Measurements from ENCODE around the gene BCAS3. TPM values are rescaled to one million over a fixed set of nuclear protein-coding genes. Genes with fewer than 3 reads are reported as not detected.

BCAS3 gene
- total and polyA plus RNA-seq, 10 donors = 3.7 to 56.0 (median 42.3) TPM

DNA sequence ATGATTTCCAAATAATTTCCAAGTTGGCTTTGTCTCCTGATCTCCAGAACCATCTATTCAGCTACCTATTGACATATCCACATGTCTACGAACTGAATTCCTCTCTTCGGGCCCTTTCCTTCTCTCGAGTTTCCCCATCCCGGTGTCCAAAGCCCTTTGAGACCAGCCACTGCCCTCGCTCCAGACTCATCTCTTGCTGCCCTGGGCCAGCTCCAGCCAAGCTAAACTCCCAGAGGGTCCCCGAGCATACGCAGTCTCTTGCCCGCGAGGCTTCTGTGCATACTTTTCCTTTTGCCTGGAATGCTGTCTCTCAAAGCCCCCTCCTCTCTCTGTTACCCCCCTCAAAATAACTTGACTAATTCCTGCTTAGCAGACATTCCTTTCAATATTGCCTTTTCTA is 694.8 kb downstream of the BCAS3 start:
- Histone ChIP-seq H3K27ac (no peak overlapping the region), H3K9me3 (no peaks in the 10 kb centered on the region), H3K4me3 (no peak overlapping the region), H3K4me1 (peaks cover 0 to 13% (median 10%) of the 10 kb centered on the region in 6 donors), H3K36me3 (peaks cover 0 to 21% (median 0%) of the 10 kb centered on the region in 6 donors), H3K27me3 (replicated peaks in 1 of 7) (no peaks in the 10 kb centered on the region)
- 92 to 97% (median 94%) methylated on average over 9 of the region's 9 CpGs for WGBS, 5 donors
- TF ChIP-seq POLR2AphosphoS5 (IDR thresholded peaks at IDR 0.05) (no peak), POLR2A (IDR thresholded peaks at IDR 0.05) (no peak)
- TF ChIP-seq, protein P1, sequence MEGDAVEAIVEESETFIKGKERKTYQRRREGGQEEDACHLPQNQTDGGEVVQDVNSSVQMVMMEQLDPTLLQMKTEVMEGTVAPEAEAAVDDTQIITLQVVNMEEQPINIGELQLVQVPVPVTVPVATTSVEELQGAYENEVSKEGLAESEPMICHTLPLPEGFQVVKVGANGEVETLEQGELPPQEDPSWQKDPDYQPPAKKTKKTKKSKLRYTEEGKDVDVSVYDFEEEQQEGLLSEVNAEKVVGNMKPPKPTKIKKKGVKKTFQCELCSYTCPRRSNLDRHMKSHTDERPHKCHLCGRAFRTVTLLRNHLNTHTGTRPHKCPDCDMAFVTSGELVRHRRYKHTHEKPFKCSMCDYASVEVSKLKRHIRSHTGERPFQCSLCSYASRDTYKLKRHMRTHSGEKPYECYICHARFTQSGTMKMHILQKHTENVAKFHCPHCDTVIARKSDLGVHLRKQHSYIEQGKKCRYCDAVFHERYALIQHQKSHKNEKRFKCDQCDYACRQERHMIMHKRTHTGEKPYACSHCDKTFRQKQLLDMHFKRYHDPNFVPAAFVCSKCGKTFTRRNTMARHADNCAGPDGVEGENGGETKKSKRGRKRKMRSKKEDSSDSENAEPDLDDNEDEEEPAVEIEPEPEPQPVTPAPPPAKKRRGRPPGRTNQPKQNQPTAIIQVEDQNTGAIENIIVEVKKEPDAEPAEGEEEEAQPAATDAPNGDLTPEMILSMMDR (IDR thresholded peaks at IDR 0.05 in 8 of 11, conservative IDR thresholded peaks at IDR 0.05 in 3 of 11) = no peak
- peak; percentile 53 for DNase-seq
- intact Hi-C loops (cut with DNase I; ENCODE audit: low total_unique reads) = no loop called here

DNA sequence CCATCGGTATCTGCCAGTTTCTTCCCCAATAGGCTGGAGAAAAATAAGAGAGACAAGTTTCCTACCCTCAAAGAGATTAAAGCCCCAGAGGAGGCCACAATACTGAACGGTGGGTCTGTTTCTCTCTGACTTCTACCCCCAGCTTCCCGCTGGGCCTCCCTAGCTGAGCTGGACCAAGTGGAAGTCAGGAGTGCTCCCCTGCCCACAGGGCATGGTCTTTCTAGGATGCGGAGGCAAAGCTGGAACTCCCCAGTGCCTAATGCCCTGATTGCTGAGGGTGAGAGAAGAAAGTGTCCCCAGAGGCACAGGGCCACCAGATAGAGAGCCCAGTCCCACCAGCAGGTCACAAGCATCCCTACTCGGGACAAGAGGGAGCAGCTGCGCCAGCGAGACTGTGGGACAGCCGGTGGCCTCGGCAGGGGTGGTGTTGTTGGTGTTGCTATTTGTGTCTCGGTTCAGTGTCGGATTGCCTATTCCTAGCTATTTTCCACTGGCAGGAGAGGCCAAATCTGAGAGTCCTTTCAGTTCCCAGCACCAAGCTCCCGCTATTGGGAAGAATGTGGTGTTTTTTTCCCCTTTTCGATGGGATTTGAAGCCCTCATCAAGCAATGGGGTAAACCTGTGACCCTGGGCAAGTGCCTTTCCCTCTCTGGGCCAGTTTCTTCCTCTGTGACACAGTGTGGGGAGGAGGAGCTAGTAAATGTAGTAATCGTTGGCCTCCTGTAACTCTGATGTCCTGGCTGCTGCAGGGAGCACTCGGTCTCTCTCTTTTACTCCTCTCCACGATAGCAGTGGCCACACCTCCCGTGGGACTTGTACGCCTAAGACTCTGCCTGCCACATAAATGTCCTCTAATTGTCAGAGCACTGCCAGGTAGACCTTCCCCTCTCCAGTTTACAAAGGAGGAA is 699.5 kb downstream of the BCAS3 start:
- Histone ChIP-seq H3K4me1 (peaks cover 0 to 13% (median 10%) of the 10 kb centered on the region in 6 donors), H3K4me3 (no peak overlapping the region), H3K36me3 (peaks cover 0 to 4% (median 0%) of the 10 kb centered on the region in 6 donors), H3K27me3 (replicated peaks in 1 of 7) (no peaks in the 10 kb centered on the region), H3K27ac (no peak overlapping the region), H3K9me3 (no peaks in the 10 kb centered on the region)
- peak; percentile 49 for DNase-seq
- WGBS, 5 donors = 85 to 93% (median 90%) methylated on average over 17 to 18 of the region's 18 CpGs
- intact Hi-C loops (cut with DNase I; ENCODE audit: low total_unique reads) = no loop called here
- no peak for TF ChIP-seq POLR2A (IDR thresholded peaks at IDR 0.05)
- peak in 1 of 3 donors; percentile 9 for TF ChIP-seq POLR2AphosphoS5 (IDR thresholded peaks at IDR 0.05)

DNA sequence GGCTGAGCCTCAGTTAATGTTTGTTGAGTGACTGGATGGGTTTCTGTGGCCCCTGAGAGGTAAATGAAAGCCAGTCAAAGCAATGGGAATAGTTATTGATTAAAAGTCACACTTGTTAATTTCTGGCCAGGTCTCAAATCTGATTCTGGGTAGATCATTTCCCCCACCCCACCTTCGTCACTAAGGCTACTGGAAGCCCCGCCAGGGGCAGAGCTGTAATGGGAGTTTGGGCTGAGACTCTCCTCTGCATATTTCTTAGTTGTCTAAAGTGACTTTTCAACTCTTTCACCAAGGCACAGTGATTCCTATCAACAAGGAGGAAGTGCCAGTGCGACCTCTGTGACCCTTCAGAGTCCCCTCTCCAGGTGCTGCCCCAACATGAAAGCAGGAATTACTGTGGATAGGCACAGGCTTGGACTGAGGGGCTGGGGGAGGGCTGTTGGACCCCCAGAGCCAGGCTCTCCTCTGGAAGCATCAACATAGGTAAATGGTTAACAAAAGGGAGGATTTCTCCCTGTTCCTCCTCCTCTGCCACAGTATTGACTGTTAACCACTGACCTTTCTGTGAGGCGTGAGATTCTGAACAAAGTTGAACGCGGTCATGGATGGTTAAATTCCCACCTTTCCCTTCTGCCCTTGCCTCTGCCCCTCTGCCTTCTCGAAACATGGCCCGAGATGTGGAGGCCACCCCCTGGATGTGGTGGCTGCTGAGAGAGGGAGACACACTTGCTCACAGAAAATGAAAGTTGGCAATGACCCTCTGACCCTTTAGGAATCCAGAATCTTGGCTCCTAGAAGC is 701.2 kb downstream of the BCAS3 start:
- no peaks in the 10 kb centered on the region for H3K9me3 ChIP-seq
- peak; percentile 34 for DNase-seq
- H3K36me3 ChIP-seq = peaks cover 0 to 4% (median 0%) of the 10 kb centered on the region in 6 donors
- H3K4me1 ChIP-seq = peaks cover 0 to 10% (median 8%) of the 10 kb centered on the region in 6 donors
- no peaks in the 10 kb centered on the region for H3K27me3 ChIP-seq (replicated peaks in 1 of 7)
- WGBS, 5 donors = 74 to 91% (median 82%) methylated on average over 8 of the region's 8 CpGs
- no peak overlapping the region for H3K4me3 ChIP-seq
- peak overlapping the region in 2 of 8 donors; percentile 6 to 11 for H3K27ac ChIP-seq
- no peak for TF ChIP-seq POLR2A (IDR thresholded peaks at IDR 0.05)
- TF ChIP-seq POLR2AphosphoS5 (IDR thresholded peaks at IDR 0.05) = no peak
- TF ChIP-seq, protein P1 (IDR thresholded peaks at IDR 0.05 in 8 of 11, conservative IDR thresholded peaks at IDR 0.05 in 3 of 11) = no peak
- intact Hi-C loops (cut with DNase I; ENCODE audit: low total_unique reads) = no loop called here

DNA sequence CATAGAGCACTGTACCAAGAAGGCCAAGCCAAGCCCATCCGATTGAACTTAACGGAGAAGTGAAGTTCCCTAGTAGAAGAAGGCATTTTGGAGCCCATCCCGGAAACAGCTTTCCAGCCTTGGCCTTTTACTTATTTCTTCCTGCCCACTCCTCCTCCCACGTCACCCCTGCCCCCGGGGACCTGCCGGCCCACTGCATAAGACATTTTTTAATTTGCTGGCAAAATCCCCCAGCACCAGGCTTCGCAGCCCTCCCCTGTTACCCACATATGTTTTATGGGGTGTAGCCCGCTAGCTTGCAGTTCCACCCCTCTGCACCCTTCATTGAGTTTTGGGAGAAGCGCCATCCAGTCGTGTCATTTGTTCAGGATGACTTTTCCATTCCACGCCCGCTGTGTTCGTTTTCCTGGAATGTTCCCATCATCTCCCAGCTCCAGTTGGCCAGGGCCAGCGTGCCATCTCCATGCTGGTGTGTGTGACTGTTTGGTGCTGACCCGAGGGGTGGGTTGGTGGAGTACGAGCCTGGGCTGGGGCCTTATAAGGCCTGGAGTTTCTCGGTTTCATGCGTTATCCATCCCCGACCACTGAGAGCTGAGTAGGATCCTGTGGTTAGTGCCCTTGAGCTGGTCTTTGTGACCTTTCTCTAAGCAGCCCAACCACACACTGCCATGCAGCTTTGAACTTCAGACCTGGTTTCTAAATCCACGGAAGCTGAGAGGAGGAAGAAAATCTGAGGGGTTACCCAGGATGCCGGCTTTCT is 702.0 kb downstream of the BCAS3 start:
- no peak overlapping the region for H3K4me3 ChIP-seq
- peak; percentile 48 for DNase-seq
- peaks cover 0 to 4% (median 0%) of the 10 kb centered on the region in 6 donors for H3K36me3 ChIP-seq
- H3K27me3 ChIP-seq (replicated peaks in 1 of 7) = no peaks in the 10 kb centered on the region
- WGBS, 5 donors = 84 to 89% (median 88%) methylated on average over 21 of the region's 21 CpGs
- intact Hi-C loops (cut with DNase I; ENCODE audit: low total_unique reads) = loop anchor here (10.0 kb wide), 1 partner anchor 375 kb away; no protein-coding TSS in a partner anchor
- no peaks in the 10 kb centered on the region for H3K9me3 ChIP-seq
- peak overlapping the region in 2 of 8 donors; percentile 6 to 11 for H3K27ac ChIP-seq
- H3K4me1 ChIP-seq = peaks cover 0 to 3% (median 1%) of the 10 kb centered on the region in 6 donors
- TF ChIP-seq POLR2A (IDR thresholded peaks at IDR 0.05) (no peak), POLR2AphosphoS5 (IDR thresholded peaks at IDR 0.05) (no peak)
- TF ChIP-seq, protein P1 (IDR thresholded peaks at IDR 0.05 in 8 of 11, conservative IDR thresholded peaks at IDR 0.05 in 3 of 11) = no peak

Measured in spleen (tissue), 11 donors.